H4 (cell line): ENCODE data around the gene NR2F1-AS1. TPM values are rescaled to one million over a fixed set of nuclear protein-coding genes. Genes with fewer than 3 reads are reported as not detected.
A peak's percentile ranks its signal among the peaks of the same experiment; 100 is the strongest.

ENCODE experiments used
- DNase-seq: peaks from one replicate; pipeline ENCODE4 v3.0.0-alpha.2; 2015; ENCODE audit warnings: low spot score
- total RNA-seq: library from RNA; depleted of rRNA; stranded (reverse); fragments of >200 nt; shearing (Covaris generic); gene quantifications from 2 replicates; pipeline ENCODE4 v1.2.3, GENCODE V29; 2014; rRNA removed

NR2F1-AS1 gene
- total RNA-seq, 1 experiment from 2014 or later: 5.2 TPM

DNA sequence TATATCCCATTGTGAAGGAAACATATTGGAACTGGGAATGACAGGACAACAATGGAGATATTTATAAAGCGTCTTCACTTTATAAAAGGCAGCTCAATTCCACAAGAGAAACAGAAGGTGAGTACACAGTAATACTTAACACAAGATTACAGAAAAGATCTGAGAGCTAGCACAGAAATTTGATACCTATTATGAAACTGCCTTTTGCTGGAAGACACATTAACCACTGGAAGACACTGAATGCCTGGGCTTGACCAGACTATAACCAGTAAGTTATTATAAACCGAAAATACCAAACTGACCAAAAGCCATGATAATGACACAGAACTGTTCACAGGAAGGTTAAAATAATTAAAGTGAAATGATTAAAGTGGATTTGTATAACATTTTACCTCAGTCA is 195.4 kb downstream of the NR2F1-AS1 start:
- DNase-seq: no peak

DNA sequence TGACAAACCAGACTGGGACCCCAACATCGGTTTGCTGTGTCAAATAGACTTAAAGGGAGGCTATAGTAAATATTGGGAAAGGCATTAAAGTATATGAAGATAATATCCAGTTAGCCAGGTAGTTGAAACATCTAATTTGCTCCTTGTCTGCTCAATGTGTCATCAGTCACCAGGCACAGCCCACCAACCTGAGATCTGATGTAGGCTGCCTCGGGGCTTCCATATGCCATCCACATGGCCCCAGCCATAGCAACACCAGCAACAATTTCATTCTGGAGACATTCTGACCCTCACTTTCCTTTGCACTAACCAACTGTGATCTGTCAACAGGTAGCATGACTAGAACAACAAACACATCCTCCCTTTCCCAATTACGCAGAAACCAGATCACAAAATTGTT is 196.0 kb downstream of the NR2F1-AS1 start:
- DNase-seq: no peak

DNA sequence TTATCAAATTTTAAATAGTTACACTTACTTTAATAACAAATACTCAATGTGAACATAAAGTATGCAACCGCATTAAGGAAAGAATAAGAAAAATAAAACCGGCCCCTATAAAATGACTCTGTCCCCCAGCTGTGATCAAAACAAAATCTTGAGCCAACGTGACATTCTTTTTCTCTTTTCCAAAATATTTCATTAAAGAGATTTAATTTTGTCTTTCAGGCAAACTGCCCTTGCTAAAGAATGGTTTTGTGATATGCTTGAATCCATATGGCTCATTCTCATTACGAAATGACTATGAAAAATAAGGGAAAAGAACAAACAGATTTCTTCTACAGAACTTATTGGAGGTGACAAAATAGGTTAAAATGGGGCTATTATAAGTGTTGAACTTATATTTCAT is 197.0 kb downstream of the NR2F1-AS1 start:
- DNase-seq: no peak

DNA sequence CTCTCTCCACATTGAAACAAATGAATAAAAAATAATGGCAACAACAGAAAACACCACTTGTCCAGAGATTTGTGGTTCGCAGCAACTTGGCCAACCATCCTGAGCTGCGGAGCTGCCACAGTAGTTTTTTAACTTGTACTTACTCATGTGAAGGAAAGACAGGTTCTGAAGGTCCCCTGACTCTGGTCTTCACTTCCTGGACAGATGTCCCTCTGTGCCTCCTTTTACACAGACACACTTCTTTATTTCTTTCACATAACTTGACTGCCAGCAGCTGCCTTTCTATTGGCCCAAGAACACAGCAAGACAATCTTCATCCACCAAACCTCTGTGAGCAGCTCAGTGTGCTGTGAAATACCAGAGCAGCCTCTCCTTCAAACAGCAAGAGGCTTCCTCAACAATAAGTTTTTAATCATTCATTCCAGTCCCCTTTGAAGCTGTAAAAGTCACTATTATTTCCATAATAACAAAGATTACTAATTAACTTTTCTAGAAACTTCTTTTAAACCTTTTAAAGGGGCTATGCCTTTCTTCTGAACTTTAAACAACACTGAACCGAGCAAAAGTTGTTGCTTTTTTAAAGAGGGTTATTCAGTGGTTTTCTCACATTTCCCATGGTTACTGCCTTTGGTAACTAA is 198.7 kb downstream of the NR2F1-AS1 start:
- no peak for DNase-seq

DNA sequence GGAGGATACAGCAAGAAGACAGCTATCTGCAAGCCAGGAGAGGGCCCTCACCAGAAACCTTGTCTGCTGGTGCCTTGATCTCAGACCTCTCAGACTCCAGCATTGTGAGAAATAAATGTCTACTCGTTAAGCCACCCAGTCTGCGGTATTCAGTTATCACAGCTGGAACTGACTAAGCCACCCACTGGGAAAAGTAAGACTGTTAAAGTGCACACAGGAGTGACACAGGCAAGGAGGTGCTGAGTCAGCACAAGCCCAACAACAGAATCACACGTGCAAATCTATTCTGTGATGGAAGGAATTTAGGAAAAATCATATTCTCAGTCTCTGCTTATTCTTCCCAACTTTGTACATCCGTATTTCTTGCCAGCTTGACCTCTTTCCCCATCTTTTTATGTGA is 200.0 kb downstream of the NR2F1-AS1 start:
- no peak for DNase-seq

DNA sequence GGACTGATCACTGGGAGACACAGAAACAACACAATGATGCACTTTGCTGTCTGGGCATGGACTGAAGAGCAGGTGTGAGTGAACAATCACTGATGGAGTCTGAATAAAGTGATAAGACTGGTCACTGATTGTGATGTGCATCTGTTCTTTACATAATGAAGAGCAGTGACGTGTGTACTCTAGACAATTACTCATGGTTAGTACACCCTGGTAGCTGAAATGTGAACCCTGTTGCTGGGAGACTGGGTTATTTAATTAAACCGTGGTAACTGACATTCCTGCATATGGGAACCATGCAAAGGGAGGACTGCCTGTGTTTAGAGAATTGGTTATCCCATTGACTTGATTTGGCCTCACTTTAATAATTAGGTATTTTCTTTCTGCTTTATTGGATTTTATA is 202.9 kb downstream of the NR2F1-AS1 start:
- peak; percentile 15 for DNase-seq

DNA sequence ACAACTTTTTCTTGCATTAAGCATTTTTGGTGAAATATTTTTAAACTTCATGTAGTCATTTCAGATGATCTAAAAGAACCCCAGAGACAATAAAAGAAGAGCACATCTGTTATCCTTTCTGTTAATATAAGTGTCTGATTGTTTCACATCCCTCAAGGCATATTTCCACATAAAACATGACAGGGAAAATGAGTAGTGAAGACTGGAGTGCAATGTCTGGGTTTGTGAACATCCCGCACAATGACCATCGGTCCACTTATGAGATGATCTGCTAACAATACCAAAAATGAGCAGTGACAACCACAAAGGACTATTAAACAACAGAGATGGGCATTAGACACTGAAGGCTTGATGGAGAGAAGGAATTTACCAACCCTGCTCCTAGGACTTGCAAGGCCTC is 209.1 kb downstream of the NR2F1-AS1 start:
- DNase-seq: no peak

DNA sequence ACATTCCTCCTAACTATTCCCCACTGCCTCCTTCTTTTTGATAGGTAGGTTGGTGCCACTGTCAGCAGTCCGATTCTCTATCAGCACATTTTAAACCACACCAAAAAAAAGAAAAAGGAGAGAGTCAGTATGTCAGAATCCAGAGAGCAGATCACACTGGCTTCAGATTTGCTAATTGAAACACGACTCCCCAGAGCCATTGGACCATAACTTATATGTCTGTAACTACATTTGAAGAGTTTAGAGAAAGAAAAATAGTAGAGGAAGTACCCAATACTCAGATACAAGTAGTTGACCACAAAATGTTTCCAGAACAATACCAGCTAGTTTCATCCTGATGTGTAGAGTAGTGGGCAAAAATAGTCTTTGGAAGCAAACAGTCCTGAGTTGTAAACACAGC is 216.6 kb downstream of the NR2F1-AS1 start:
- DNase-seq: no peak

DNA sequence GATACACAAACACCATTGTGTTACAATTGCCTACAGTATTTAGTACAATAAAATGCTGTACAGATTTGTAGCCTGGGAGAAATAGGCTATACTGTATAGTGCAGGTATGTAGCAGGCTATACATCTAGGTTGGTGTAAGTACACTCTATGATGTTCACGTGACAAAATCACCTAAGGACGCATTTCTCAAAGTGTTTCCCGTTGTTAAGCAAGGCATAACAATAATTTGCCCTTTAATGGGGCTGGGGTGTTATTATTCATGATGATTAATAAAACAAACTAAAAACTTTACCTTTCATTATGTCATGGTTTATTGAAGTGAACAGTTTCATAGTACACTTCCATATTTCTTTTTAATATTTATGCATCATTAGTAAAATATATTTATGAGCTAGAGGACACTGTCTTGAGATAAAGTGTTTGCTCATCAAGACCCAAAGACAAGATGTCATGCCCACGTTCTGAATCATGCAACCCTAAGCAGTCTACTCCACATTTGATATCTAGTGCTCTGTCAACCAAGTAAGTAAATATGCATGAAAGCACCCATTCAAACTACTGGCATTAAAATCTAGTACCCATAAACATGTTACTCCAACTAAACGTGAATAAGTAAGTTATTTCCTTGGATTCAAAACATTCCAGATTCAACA is 220.5 kb downstream of the NR2F1-AS1 start:
- no peak for DNase-seq

DNA sequence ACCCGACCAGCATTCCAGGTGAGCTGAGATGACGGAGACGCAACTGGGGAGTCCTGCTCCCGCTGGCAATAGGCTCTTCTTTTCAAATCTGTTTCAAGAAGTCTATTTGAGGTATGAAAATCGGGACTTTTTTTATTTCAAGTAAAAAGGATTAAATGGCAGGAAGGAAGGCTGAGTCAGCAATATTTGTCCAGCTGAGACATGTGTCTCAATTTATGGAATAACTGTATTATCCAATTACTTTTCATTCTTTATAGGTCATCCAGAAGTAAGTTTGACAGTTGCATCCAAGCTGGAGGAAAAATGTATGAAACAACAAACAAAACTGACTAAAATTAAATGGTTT is 221.1 kb downstream of the NR2F1-AS1 start:
- DNase-seq: no peak

Other genes with a start within 250 kb of the NR2F1-AS1 start
- 6.5 and 10.3 TPM in 2 replicates for gene NR2F1, start 2.0 kb upstream of the NR2F1-AS1 start, total RNA-seq
- gene POU5F2, start 160.4 kb upstream of the NR2F1-AS1 start, total RNA-seq: 0.04 TPM in 1 of 2 replicates, not detected in the other